Fibroblast of the aortic adventitia (primary cell): ENCODE data around the gene SRXN1. TPM values are rescaled to one million over a fixed set of nuclear protein-coding genes. Genes with fewer than 3 reads are reported as not detected.

Experiments used
- DNase-seq: peaks from one replicate; pipeline ENCODE4 v3.0.0-alpha.2; 2010; ENCODE audit warnings: low read depth
- H3K4me3 ChIP-seq: 2 replicates; pipeline ENCODE4 v1.5.1; 2011; ENCODE audit warnings: low read depth, mild to moderate bottlenecking, control low read depth, low read length, moderate library complexity
- total RNA-seq: library from RNA; depleted of rRNA; stranded (reverse); fragments of >200 nt; gene quantifications from 2 replicates; pipeline ENCODE4 v1.2.3, GENCODE V29; 2012; ENCODE audit warnings: low replicate concordance
- TF ChIP-seq, protein P1 (sequence below): IDR thresholded peaks from 2 replicates; pipeline ENCODE4 v1.5.1; 2011; ENCODE audit warnings: mild to moderate bottlenecking, low read length, control low read depth, inconsistent platforms; ENCODE audit not compliant: insufficient read depth

The SRXN1 gene
- total RNA-seq, 1 donor = 67.9 TPM

GRCh38 chr20:664151-664550 lies 11.2 kb upstream of the SRXN1 start:
- DNase-seq = no peak
- TF ChIP-seq, protein P1, sequence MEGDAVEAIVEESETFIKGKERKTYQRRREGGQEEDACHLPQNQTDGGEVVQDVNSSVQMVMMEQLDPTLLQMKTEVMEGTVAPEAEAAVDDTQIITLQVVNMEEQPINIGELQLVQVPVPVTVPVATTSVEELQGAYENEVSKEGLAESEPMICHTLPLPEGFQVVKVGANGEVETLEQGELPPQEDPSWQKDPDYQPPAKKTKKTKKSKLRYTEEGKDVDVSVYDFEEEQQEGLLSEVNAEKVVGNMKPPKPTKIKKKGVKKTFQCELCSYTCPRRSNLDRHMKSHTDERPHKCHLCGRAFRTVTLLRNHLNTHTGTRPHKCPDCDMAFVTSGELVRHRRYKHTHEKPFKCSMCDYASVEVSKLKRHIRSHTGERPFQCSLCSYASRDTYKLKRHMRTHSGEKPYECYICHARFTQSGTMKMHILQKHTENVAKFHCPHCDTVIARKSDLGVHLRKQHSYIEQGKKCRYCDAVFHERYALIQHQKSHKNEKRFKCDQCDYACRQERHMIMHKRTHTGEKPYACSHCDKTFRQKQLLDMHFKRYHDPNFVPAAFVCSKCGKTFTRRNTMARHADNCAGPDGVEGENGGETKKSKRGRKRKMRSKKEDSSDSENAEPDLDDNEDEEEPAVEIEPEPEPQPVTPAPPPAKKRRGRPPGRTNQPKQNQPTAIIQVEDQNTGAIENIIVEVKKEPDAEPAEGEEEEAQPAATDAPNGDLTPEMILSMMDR = no peak
- H3K4me3 ChIP-seq = no peak overlapping the region

GRCh38 chr20:663315-664090 lies 10.5 kb upstream of the SRXN1 start:
- TF ChIP-seq, protein P1 = no peak
- H3K4me3 ChIP-seq = no peak overlapping the region
- DNase-seq = no peak

DNA sequence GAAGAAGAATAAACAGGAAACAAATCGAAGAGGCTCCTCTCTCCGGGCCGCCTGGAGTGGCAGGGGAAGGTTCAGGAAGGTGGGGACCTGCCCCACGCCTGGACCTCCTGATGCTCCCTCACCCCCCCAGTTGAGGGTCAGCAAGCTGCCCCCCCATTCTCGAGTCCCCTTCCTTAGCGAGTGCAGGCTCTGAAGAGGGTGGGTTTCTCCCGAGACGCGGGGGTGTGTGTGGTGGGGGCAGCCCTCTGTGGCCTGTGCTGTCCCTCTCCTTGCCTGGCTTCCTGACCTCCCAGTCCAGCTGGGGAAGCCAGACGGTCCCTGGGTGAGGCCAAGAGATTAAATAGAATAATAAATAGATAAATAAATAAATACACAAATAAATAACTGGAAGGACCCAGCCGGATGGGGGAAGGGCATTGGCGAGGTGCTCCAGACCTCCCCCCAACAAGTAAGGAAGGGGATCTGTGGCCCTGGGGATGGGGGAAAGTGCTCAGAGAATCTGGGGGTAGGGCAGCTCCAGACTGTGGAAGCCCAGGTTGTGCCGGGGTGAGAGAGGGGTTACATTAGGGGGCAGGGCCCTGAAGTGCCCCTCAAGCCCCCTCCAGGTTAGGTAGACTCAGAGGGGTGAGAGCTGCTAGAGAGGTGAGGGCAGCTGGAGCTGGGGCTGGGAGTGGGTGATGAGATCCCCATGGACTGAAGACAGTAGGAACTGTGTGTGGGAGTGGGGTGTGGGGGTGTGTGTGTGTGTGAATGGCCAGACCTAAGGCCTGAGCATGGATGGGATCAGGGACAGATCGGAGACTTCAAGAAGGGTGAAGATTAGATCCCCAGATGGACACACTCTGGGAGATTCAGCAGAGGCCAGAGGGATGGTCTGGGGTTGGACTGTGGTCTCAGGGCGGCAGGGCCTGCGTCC lies 9.5 kb upstream of the SRXN1 start:
- TF ChIP-seq, protein P1 = no peak
- no peak for DNase-seq
- no peak overlapping the region for H3K4me3 ChIP-seq

DNA sequence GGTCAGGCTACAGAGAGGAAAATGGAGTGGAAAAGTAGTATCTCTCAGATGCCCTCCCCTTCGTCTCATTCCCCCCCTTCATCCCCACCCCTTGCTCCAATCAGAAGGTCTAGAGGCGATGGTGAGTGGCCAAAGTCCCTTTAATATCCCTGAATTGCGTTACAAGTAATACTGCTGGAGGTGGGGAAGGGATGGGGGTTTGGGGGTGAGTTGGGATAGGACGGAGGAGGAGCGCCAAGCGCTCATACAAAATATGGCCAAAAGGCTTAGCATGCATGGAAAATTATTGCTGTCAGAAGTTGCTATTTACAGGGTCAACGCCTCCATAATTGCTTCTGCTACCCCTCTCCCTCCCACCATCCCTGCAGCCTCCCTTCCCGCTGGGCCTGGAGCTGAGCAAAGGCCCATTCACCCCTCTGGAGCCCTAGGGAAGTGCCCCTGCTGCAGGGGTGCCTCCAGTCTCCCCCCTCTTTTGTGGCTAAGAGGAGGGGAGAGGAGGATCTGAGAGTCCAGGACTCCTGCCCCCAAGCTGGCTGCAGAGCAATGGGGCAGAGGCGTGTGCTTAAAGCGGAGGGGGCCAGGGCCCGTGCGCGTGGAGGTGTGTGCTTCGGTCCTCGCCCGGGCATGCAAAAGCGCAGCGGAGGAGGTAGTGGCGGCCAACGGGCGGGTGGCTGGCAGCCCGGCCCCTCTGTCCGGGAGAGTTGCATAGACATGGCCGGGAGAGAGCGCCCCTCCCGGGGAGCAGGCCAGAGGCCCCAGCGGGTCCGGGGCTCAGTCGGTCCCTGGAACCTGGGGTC lies 8.7 kb upstream of the SRXN1 start:
- TF ChIP-seq, protein P1 = peak; percentile 11
- no peak for DNase-seq
- no peak overlapping the region for H3K4me3 ChIP-seq

DNA sequence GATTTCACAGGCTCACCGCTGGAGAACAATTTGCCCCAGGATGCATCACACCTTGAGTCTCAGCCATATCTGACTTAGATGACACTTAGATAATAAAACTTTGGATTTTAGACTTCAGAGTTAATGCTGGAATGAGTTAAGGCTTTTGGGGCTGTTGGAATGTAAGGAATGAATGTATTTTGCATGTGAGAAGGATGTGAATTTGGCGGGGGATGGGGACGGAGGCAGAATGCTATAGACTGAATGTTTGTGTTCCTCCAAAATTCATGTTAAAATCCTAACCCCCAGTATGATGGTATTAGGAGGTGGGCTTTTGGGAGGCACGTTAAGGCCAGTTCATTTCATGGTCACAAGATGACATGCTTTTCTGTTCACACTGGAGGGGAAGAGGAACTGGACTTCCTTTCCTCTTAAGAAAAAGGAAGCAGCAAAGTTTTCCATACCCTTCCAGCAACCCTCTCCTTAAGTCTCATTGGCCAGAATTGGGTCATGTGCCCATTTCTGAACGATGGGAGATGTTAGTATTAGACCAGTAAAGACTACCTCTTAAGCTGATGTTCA lies 5.8 kb upstream of the SRXN1 start:
- peak; percentile 37 for DNase-seq
- TF ChIP-seq, protein P1 = no peak
- no peak overlapping the region for H3K4me3 ChIP-seq

DNA sequence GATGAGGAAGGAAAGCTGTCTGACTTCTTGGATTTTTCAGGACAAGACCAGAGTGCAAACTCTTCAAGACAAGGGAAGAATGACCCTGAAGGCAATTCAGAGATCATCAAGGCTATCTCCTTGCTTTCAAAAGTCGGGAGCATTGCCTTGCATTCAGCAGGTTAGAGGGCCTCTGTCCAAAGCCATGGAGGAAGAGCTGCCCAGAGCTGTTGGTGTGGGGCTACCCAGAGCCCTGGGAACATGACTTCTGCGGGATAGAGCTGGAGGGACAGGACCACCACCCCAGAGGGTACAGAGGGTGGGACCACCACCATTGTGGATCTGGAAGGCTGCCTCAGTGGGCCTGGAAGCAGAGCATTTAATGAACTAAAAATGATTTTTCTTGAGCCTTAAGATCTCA lies 5.2 kb upstream of the SRXN1 start:
- no peak for DNase-seq
- H3K4me3 ChIP-seq = no peak overlapping the region
- TF ChIP-seq, protein P1 = no peak
